H1 (cell line): ENCODE data around the gene FAM9C. TPM values are rescaled to one million over a fixed set of nuclear protein-coding genes. Genes with fewer than 3 reads are reported as not detected.

Experiments
- CHD2 ChIP-seq: IDR thresholded peaks from 2 replicates; pipeline ENCODE4 v1.6.1; 2012; ENCODE audit warnings: low read length, improper control_type of control experiment
- FOSL1 ChIP-seq: IDR thresholded peaks from 2 replicates; pipeline ENCODE4 v1.6.1; 2011; ENCODE audit warnings: mild to moderate bottlenecking, low read depth, low read length, moderate library complexity; ENCODE audit not compliant: insufficient read depth
- GTF2F1 ChIP-seq: IDR thresholded peaks from 2 replicates; pipeline ENCODE4 v1.6.1; 2012; ENCODE audit warnings: low read depth, low read length, improper control_type of control experiment, borderline replicate concordance
- MAFK ChIP-seq: IDR thresholded peaks from 2 replicates; pipeline ENCODE4 v1.6.1; 2012; ENCODE audit warnings: low read depth, mild to moderate bottlenecking, improper control_type of control experiment, low read length
- RAD21 ChIP-seq, 2 experiments: IDR thresholded peaks in 1 of 2; conservative IDR thresholded peaks in 1 of 2; 2 replicates each; pipeline ENCODE4 v1.6.1; 2011; ENCODE audit warnings: low read depth in 2 of 2, low read length in 2 of 2, improper control_type of control experiment in 1 of 2, inconsistent platforms in 1 of 2, mild to moderate bottlenecking in 1 of 2, moderate library complexity in 1 of 2
- polyA plus RNA-seq, 7 experiments: library from polyadenylated mRNA; depleted of rRNA in 3 of 7; stranded (reverse) in 5 of 7; unstranded in 2 of 7; fragments of >200 nt in 5 of 7; fragments of 200-250 nt in 2 of 7; gene quantifications; 1 replicate in 5 of 7; 2 replicates in 1 of 7; 4 replicates in 1 of 7; pipeline versions ENCODE4 v1.2.1 to v1.2.3, GENCODE V29; 2011 to 2013; ENCODE audit warnings: missing spikeins in 2 of 7, mixed read lengths in 2 of 7
- total RNA-seq: library from RNA; stranded (reverse); fragmentation: NEBNext Ultra II Directional; extraction: Animal tissue kit (Norgen Biotek cat#: 25700); gene quantifications from 2 replicates; pipeline ENCODE4 v1.2.1, GENCODE V29; 2021
- TF ChIP-seq, protein P1 (sequence below): fragments of 300-600 bp; sonication (generic); IDR thresholded peaks from 2 replicates; pipeline ENCODE4 v1.7.1; 2012; ENCODE audit warnings: low read length, moderate library complexity, mild to moderate bottlenecking, inconsistent platforms; ENCODE audit not compliant: insufficient replicate concordance

Gene FAM9C
- total and polyA plus RNA-seq, 2 of the 8 experiments (the other 6 are each of a cell fraction or from before 2014, with no cell fraction given) = not detected

DNA sequence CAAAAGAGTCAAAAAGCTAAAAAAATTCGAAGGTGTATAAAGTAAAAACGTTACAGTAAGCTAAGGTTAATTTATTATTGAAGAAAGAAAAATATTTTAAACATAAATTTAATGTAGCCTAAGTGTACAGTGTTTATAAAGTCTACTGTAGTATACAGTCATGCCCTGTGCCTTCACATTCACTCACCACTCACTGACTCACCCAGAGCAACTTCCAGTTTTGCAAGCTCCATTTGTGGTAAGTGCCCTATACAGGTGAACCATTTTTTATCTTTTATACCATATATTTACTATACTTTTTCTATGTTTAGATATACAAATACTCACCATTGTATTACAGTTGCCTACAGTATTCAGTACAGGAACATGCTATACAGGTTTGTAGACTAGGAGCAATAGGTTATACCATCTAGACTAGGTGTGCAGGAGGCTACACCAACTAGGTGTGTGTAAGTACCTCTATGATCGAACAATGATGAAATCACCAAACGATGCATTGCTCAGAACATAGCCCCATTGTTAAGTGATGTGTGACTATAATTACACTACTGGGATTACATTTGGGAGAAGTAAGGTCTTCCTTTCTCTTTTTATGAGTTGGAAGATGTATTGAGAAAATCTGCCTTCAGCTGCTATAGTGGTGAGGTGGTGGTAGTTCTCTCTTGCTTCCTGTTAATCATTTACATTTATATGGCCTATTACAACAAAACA lies 42.3 kb downstream of the FAM9C start (continued):
- TF ChIP-seq, protein P1, sequence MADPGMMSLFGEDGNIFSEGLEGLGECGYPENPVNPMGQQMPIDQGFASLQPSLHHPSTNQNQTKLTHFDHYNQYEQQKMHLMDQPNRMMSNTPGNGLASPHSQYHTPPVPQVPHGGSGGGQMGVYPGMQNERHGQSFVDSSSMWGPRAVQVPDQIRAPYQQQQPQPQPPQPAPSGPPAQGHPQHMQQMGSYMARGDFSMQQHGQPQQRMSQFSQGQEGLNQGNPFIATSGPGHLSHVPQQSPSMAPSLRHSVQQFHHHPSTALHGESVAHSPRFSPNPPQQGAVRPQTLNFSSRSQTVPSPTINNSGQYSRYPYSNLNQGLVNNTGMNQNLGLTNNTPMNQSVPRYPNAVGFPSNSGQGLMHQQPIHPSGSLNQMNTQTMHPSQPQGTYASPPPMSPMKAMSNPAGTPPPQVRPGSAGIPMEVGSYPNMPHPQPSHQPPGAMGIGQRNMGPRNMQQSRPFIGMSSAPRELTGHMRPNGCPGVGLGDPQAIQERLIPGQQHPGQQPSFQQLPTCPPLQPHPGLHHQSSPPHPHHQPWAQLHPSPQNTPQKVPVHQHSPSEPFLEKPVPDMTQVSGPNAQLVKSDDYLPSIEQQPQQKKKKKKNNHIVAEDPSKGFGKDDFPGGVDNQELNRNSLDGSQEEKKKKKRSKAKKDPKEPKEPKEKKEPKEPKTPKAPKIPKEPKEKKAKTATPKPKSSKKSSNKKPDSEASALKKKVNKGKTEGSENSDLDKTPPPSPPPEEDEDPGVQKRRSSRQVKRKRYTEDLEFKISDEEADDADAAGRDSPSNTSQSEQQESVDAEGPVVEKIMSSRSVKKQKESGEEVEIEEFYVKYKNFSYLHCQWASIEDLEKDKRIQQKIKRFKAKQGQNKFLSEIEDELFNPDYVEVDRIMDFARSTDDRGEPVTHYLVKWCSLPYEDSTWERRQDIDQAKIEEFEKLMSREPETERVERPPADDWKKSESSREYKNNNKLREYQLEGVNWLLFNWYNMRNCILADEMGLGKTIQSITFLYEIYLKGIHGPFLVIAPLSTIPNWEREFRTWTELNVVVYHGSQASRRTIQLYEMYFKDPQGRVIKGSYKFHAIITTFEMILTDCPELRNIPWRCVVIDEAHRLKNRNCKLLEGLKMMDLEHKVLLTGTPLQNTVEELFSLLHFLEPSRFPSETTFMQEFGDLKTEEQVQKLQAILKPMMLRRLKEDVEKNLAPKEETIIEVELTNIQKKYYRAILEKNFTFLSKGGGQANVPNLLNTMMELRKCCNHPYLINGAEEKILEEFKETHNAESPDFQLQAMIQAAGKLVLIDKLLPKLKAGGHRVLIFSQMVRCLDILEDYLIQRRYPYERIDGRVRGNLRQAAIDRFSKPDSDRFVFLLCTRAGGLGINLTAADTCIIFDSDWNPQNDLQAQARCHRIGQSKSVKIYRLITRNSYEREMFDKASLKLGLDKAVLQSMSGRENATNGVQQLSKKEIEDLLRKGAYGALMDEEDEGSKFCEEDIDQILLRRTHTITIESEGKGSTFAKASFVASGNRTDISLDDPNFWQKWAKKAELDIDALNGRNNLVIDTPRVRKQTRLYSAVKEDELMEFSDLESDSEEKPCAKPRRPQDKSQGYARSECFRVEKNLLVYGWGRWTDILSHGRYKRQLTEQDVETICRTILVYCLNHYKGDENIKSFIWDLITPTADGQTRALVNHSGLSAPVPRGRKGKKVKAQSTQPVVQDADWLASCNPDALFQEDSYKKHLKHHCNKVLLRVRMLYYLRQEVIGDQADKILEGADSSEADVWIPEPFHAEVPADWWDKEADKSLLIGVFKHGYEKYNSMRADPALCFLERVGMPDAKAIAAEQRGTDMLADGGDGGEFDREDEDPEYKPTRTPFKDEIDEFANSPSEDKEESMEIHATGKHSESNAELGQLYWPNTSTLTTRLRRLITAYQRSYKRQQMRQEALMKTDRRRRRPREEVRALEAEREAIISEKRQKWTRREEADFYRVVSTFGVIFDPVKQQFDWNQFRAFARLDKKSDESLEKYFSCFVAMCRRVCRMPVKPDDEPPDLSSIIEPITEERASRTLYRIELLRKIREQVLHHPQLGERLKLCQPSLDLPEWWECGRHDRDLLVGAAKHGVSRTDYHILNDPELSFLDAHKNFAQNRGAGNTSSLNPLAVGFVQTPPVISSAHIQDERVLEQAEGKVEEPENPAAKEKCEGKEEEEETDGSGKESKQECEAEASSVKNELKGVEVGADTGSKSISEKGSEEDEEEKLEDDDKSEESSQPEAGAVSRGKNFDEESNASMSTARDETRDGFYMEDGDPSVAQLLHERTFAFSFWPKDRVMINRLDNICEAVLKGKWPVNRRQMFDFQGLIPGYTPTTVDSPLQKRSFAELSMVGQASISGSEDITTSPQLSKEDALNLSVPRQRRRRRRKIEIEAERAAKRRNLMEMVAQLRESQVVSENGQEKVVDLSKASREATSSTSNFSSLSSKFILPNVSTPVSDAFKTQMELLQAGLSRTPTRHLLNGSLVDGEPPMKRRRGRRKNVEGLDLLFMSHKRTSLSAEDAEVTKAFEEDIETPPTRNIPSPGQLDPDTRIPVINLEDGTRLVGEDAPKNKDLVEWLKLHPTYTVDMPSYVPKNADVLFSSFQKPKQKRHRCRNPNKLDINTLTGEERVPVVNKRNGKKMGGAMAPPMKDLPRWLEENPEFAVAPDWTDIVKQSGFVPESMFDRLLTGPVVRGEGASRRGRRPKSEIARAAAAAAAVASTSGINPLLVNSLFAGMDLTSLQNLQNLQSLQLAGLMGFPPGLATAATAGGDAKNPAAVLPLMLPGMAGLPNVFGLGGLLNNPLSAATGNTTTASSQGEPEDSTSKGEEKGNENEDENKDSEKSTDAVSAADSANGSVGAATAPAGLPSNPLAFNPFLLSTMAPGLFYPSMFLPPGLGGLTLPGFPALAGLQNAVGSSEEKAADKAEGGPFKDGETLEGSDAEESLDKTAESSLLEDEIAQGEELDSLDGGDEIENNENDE = no peak
- TF ChIP-seq FOSL1 (no peak), RAD21 (IDR thresholded peaks at IDR 0.05 in 1 of 2, conservative IDR thresholded peaks at IDR 0.05 in 1 of 2; ENCODE audit: low read depth in 2 of 2, low read length in 2 of 2) (no peak), MAFK (no peak), CHD2 (no peak), GTF2F1 (no peak)
